Suprapubic skin (tissue), 4 donors: ENCODE measurements around the gene FAM222A.

Source experiments
- CTCF ChIP-seq, 2 donors: fragments of 200-600 bp in 1 of 2; fragments of 450-650 bp in 1 of 2; sonication (generic) in 1 of 2; IDR thresholded peaks; one replicate each; pipeline ENCODE4 v1.5.1; 2016 to 2019; ENCODE audit warnings: antibody characterized with exemption in 2 of 2, mild to moderate bottlenecking in 1 of 2, moderate library complexity in 1 of 2
- EP300 ChIP-seq: sonication (generic); formaldehyde crosslinking; IDR thresholded peaks from one replicate; pipeline ENCODE4 v1.6.1; 2017; ENCODE audit warnings: antibody characterized with exemption
- POLR2A ChIP-seq, 2 donors: fragments of 450-650 bp; IDR thresholded peaks; one replicate each; pipeline ENCODE4 v1.6.1; 2017; ENCODE audit warnings: antibody characterized with exemption in 2 of 2, mild to moderate bottlenecking in 2 of 2, moderate library complexity in 2 of 2
- POLR2AphosphoS5 ChIP-seq, 3 donors: sonication (generic); formaldehyde crosslinking; IDR thresholded peaks; one replicate each; pipeline ENCODE4 v1.6.1; 2017; ENCODE audit warnings: antibody characterized with exemption in 3 of 3

GRCh38 chr12:109740694-109741245, 27.1 kb downstream of the FAM222A start:
- TF ChIP-seq POLR2AphosphoS5 (IDR thresholded peaks at IDR 0.05) (no peak), CTCF (IDR thresholded peaks at IDR 0.05) (no peak), POLR2A (IDR thresholded peaks at IDR 0.05) (no peak), EP300 (no peak)
